Panc1 (cell line): ENCODE measurements around the gene PRKCA.

Experiments
- CTCF ChIP-seq: fragments of 450-650 bp; IDR thresholded peaks from 2 replicates; pipeline ENCODE4 v1.5.1; 2017; ENCODE audit warnings: mild to moderate bottlenecking
- REST ChIP-seq, 2 experiments: IDR thresholded peaks; 2 replicates each; pipeline ENCODE4 v1.6.1; 2011 to 2012; ENCODE audit warnings: low read depth in 2 of 2, control low read depth in 1 of 2, low read length in 1 of 2, mild to moderate bottlenecking in 1 of 2, moderate library complexity in 1 of 2; ENCODE audit not compliant: insufficient read depth in 1 of 2
- SIN3A ChIP-seq: IDR thresholded peaks from 2 replicates; pipeline ENCODE4 v1.6.1; 2012; ENCODE audit warnings: low read depth, mild to moderate bottlenecking, low read length, moderate library complexity, borderline replicate concordance; ENCODE audit not compliant: insufficient read depth
- TCF7L2 ChIP-seq: IDR thresholded peaks from 2 replicates; pipeline ENCODE4 v1.6.1; 2011; ENCODE audit warnings: mild to moderate bottlenecking, low read depth, low read length, inconsistent platforms

- TF ChIP-seq CTCF = no peak
- TF ChIP-seq SIN3A = no peak
- TF ChIP-seq TCF7L2 = no peak
- TF ChIP-seq REST (IDR thresholded peaks at IDR 0.05; ENCODE audit: insufficient read depth in 1 of 2, low read depth in 2 of 2, low read length in 1 of 2) = no peak
Observed at GRCh38 chr17:66507103-66507923, 204.9 kb downstream of the PRKCA start.
